ENCODE measurements around the gene ZSWIM1. TPM values are rescaled to one million over a fixed set of nuclear protein-coding genes. Genes with fewer than 3 reads are reported as not detected.
A peak's percentile ranks its signal among the peaks of the same experiment; 100 is the strongest.

ZSWIM1 gene
- total and polyA plus RNA-seq, 2 of the 13 experiments (the other 11 are each of a cell fraction or from before 2014, with no cell fraction given) = 9.5 to 11.7 TPM

GRCh38 chr20:45921337-45922189 is 40.5 kb downstream of the ZSWIM1 start (continued):
- TF ChIP-seq LBX2 (CRISPR knock-in tag; IDR thresholded peaks at IDR 0.05; ENCODE audit: borderline replicate concordance) = no peak
- TF ChIP-seq ZFY (CRISPR knock-in tag; IDR thresholded peaks at IDR 0.05) = no peak
- TF ChIP-seq FOSL2 (CRISPR knock-in tag; IDR thresholded peaks at IDR 0.05) = 0 out of 2 replicates have a peak, but pooled peaks have one; percentile 27
- TF ChIP-seq ASH2L (IDR thresholded peaks at IDR 0.05; ENCODE audit: insufficient read length, low read depth, low read length) = no peak
- TF ChIP-seq ZNF775 (CRISPR knock-in tag; IDR thresholded peaks at IDR 0.05; ENCODE audit: borderline replicate concordance) = no peak
- TF ChIP-seq MAF1 (CRISPR knock-in tag; IDR thresholded peaks at IDR 0.05; ENCODE audit: borderline replicate concordance) = no peak
- 0 out of 2 replicates have a peak, but pooled peaks have one; percentile 38 for TF ChIP-seq TSC22D2 (CRISPR knock-in tag; IDR thresholded peaks at IDR 0.05; ENCODE audit: borderline replicate concordance)
- TF ChIP-seq NCOR1 (IDR thresholded peaks at IDR 0.05; ENCODE audit: borderline replicate concordance, low read length) = no peak
- peak; percentile 73 for TF ChIP-seq GATAD2A (CRISPR knock-in tag; IDR thresholded peaks at IDR 0.05)
- TF ChIP-seq MTA1 (CRISPR knock-in tag; IDR thresholded peaks at IDR 0.05; ENCODE audit: borderline replicate concordance) = peak; percentile 47; the same call in 1 of the 2 replicates
- TF ChIP-seq ZNF512B (CRISPR knock-in tag; IDR thresholded peaks at IDR 0.05; ENCODE audit: borderline replicate concordance) = no peak
- TF ChIP-seq SP1 (IDR thresholded peaks at IDR 0.05) = no peak
- TF ChIP-seq SP1 (CRISPR knock-in tag; IDR thresholded peaks at IDR 0.05) = no peak
- no peak for TF ChIP-seq IRF9 (CRISPR knock-in tag; IDR thresholded peaks at IDR 0.05; ENCODE audit: borderline replicate concordance)
- no peak for TF ChIP-seq HNRNPH1 (optimal IDR thresholded peaks at IDR 0.05; ENCODE audit: low read depth, low read length)
- TF ChIP-seq HNRNPK (IDR thresholded peaks at IDR 0.05; ENCODE audit: low read depth, low read length, poor library complexity, severe bottlenecking) = no peak
- no peak for TF ChIP-seq CSRNP1 (CRISPR knock-in tag; IDR thresholded peaks at IDR 0.05)
- no peak for TF ChIP-seq DDIT3 (CRISPR knock-in tag; IDR thresholded peaks at IDR 0.05)
